Breast epithelium (tissue), 3 donors: ENCODE data around the gene ANK2.

Source experiments
- CTCF ChIP-seq, 3 donors: fragments of 450-650 bp; IDR thresholded peaks; one replicate each; pipeline ENCODE4 v1.5.1; 2016 to 2017; ENCODE audit warnings: antibody characterized with exemption in 3 of 3, mild to moderate bottlenecking in 3 of 3, moderate library complexity in 3 of 3
- POLR2A ChIP-seq: fragments of 450-650 bp; IDR thresholded peaks from one replicate; pipeline ENCODE4 v1.6.1; 2016; ENCODE audit warnings: antibody characterized with exemption, mild to moderate bottlenecking, moderate library complexity

GRCh38 chr4:113336556-113336955 is 287.1 kb downstream of the ANK2 start:
- TF ChIP-seq CTCF (IDR thresholded peaks at IDR 0.05) (no peak), POLR2A (no peak)
